A172 (cell line): Measurements from ENCODE around the gene SCYGR5. TPM values are rescaled to one million over a fixed set of nuclear protein-coding genes. Genes with fewer than 3 reads are reported as not detected.
"Not testable (repeated sequence)": the region's sequence is repeated elsewhere in the genome, so short reads cannot be mapped to it uniquely, and the experiment has no call there.

ENCODE experiments used
- DNase-seq: peaks from one replicate; pipeline ENCODE4 v3.0.0-alpha.2; 2015; ENCODE audit warnings: low spot score
- total RNA-seq: library from RNA; depleted of rRNA; stranded (reverse); fragments of >200 nt; shearing (Covaris generic); gene quantifications from 2 replicates; pipeline ENCODE4 v1.2.3, GENCODE V29; 2014; rRNA removed

Gene SCYGR5
- not detected in 2 replicates for total RNA-seq

- not testable (repeated sequence) for DNase-seq
These were observed at the start of gene SCYGR5 for GRCh38 chr2:227666631-227667170. SCYGR5 (plus strand) TSS chr2:227666804; CDS start chr2:227666804, 0 bp downstream.

GRCh38 chr2:227617316-227618230, 49.0 kb upstream of the SCYGR5 start, which contains the start of gene SCYGR4:
SCYGR4 (plus strand) TSS chr2:227617498; CDS start chr2:227617498, 0 bp downstream.
- no peak for DNase-seq

- peak; percentile 70 for DNase-seq
These were observed 43.4 kb upstream of the SCYGR5 start for GRCh38 chr2:227623226-227623625.

- no peak for DNase-seq
These were observed 41.2 kb upstream of the SCYGR5 start for GRCh38 chr2:227625420-227625819.

GRCh38 chr2:227626580-227627151, 39.9 kb upstream of the SCYGR5 start:
- DNase-seq, result no peak

GRCh38 chr2:227627769-227628168, 38.8 kb upstream of the SCYGR5 start:
- no peak for DNase-seq

- no peak for DNase-seq
These were observed 37.2 kb upstream of the SCYGR5 start for GRCh38 chr2:227629435-227629834.

- DNase-seq, result no peak
These were observed 36.3 kb upstream of the SCYGR5 start for GRCh38 chr2:227630322-227630721.

GRCh38 chr2:227632827-227633226, 33.8 kb upstream of the SCYGR5 start:
- no peak for DNase-seq

GRCh38 chr2:227634201-227634600, 32.4 kb upstream of the SCYGR5 start:
- DNase-seq, result no peak

GRCh38 chr2:227642656-227643055, 23.9 kb upstream of the SCYGR5 start:
- DNase-seq, result no peak

- DNase-seq, result no peak
These were observed 22.5 kb upstream of the SCYGR5 start for GRCh38 chr2:227643990-227644551.

- peak; percentile 19 for DNase-seq
These were observed 13.2 kb upstream of the SCYGR5 start for GRCh38 chr2:227653419-227653818.

GRCh38 chr2:227654426-227654825, 12.2 kb upstream of the SCYGR5 start:
- DNase-seq, result no peak

- DNase-seq, result peak; percentile 86
These were observed 11.2 kb upstream of the SCYGR5 start for GRCh38 chr2:227655454-227655853.

- DNase-seq, result no peak
These were observed 9.3 kb upstream of the SCYGR5 start for GRCh38 chr2:227657199-227657845.

GRCh38 chr2:227661025-227661649, 5.5 kb upstream of the SCYGR5 start:
- no peak for DNase-seq

- no peak for DNase-seq
These were observed 4.8 kb upstream of the SCYGR5 start for GRCh38 chr2:227661827-227662226.

GRCh38 chr2:227665189-227665940, 1.2 kb upstream of the SCYGR5 start:
- no peak for DNase-seq

- no peak for DNase-seq
These were observed 4.7 kb downstream of the SCYGR5 start for GRCh38 chr2:227671170-227671905.
